NCI-H82 (cell line): ENCODE results near the gene HNRNPK.

ENCODE experiments used
- DNase-seq: peaks from one replicate; lab custom pipeline; 2025; lab: John Stamatoyannopoulos, UW

HNRNPK gene

GRCh38 chr9:83932851-83933250 is 47.2 kb downstream of the HNRNPK start:
- no peak for DNase-seq

DNA sequence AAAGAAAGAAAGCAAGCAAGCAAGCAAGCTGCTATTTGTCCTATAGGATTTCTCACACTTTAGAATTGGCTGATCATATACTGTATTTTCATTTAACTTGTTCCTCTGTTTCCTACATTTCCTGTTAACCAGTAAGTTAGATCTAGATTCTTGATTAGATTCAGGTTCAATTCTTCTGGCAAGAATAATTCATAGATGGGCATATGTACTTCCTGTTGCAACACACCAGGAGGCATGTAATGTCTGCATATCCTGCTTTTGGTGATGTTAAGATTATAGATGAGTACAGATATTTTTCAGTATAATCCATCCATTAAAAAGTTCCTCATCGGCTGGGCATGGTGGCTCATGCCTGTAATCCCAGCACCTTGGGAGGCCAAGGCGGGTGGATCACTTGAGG is 48.0 kb downstream of the HNRNPK start:
- no peak for DNase-seq

DNA sequence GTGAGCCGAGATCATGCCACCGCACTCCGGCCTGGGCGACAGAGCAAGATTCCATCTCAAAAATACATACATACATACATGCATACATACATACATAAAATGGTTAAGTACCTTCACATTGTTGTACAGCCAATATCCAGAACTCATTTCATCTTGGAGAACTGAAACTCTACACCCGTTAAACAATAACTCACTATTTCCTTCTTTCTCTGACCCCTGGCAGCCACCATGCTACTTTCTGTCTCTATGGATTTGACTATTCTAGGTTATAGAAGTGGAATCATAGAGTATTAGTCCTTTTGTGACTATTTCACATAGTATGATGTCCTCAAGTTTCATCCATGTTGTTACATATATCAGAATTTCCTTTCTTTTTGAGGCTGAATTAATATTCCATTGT is 49.1 kb downstream of the HNRNPK start:
- DNase-seq, result no peak

GRCh38 chr9:83927591-83927990 is 52.4 kb downstream of the HNRNPK start:
- DNase-seq, result no peak

DNA sequence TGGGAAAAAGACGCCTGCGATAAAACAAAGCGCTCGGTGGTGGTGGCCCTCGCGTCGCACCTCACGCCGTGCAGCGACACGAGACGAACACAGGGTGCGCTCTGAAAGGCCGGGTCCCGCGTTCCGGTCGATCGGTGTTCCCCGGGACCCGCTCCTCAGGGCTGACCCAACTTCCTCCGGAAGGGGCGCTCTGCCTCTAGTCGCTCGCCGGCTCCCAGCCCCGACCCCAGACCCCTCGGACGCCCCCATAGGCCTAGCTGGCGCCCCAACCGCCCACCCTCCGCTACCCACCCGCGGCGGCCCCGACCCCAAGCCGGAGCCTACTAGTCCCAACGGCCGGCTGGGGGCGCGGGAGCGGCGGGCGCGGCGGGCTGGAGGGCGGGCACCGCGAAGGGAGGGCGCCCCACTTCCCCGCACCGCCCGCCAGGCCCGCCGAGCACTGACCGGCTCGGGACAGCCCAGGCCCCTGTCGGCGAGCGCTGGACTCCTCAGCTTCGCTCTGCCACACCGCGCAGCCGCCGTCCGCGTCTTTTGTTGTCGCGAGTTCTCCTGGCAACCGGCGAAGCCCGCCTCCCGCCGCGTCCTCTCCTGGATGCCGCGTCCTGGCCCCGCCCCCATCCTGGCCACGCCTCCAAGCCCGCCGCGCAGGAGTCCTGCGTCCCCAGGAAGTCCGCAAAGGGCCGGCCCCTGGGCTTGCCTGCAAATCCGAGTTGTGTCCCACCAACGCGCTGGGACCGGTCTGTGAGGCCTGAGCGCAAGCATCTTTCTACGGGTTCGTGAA is 58.9 kb downstream of the HNRNPK start, which contains the start of gene KIF27:
TSS of gene KIF27 (minus strand) at position 506 of the 781 bp plus-strand sequence. CDS start 5,841 bp downstream, outside the sequence.
- DNase-seq, result peak; percentile 96

DNA sequence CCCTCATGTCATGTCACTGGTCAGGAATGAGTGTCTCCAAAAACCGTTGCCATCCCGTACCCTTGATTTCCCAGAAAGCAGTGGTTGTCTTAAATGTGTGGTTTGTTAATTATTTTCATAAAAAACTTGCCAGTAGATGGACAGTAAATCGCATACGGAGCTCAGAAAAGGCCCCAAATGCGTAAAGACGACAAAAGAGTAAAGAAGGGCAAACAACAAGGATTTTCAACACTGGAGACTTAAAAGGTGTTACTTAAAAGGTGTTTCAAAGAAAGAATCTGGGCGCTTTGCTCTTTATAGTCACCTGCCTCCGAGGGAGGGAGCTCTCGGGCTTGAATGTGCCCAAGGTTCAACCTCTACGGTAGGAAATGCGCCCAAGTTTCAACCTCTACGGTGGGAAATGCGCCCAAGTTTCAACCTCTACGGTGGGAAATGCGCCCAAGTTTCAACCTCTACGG is 59.5 kb downstream of the HNRNPK start:
- DNase-seq, result peak; percentile 84

DNA sequence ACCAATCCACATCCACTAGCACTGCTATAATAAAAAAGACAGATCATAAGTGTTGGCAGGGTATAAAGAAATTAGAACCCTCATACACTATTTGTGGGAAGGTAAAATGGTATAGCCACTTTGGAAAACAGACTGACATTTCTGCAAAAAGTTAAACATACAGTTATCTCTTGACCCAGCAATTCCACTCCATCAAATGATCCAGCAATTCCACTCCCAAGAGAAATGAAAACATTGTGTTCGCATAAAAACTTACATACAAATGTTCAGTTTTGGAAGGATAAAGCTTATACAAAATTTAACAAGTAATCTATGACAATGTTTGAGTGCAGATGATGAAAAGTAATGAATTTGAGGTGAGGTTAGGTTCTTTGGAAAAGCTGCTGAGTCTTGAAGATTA is 60.9 kb downstream of the HNRNPK start:
- DNase-seq, result no peak
